Osteoblast (primary cell): ENCODE measurements around the gene FIZ1. TPM values are rescaled to one million over a fixed set of nuclear protein-coding genes. Genes with fewer than 3 reads are reported as not detected.

Source experiments
- DNase-seq: peaks from one replicate; pipeline ENCODE4 v3.0.0; 2011; ENCODE audit warnings: low spot score, mixed read lengths; ENCODE audit not compliant: insufficient read length; ENCODE audit errors: missing footprints
- H2AFZ ChIP-seq: 2 replicates; pipeline ENCODE4 v1.6.0; 2011; ENCODE audit warnings: mild to moderate bottlenecking, low read length
- H3K27ac ChIP-seq: 2 replicates; pipeline ENCODE4 v1.5.1; 2011; ENCODE audit warnings: mild to moderate bottlenecking, low read depth, low read length, moderate library complexity
- H3K27me3 ChIP-seq: 2 replicates; pipeline ENCODE4 v1.6.0; 2012; ENCODE audit warnings: mild to moderate bottlenecking, control low read depth, inconsistent platforms, low read length, moderate library complexity; ENCODE audit not compliant: insufficient read depth
- H3K36me3 ChIP-seq: 2 replicates; pipeline ENCODE4 v1.5.1; 2011; ENCODE audit warnings: mild to moderate bottlenecking, low read length, control low read depth, moderate library complexity; ENCODE audit not compliant: insufficient read depth
- H3K4me1 ChIP-seq: 2 replicates; pipeline ENCODE4 v1.5.1; 2011; ENCODE audit warnings: mild to moderate bottlenecking, low read length, control low read depth, moderate library complexity; ENCODE audit not compliant: insufficient read depth
- H3K4me2 ChIP-seq: 2 replicates; pipeline ENCODE4 v1.6.0; 2011; ENCODE audit warnings: mild to moderate bottlenecking, low read length; ENCODE audit not compliant: insufficient read depth
- H3K4me3 ChIP-seq: fragments of 200-600 bp; sonication (generic); 3 replicates; pipeline ENCODE4 v1.5.1; 2012; ENCODE audit warnings: mild to moderate bottlenecking, low read length, inconsistent platforms; ENCODE audit not compliant: insufficient read depth
- H3K79me2 ChIP-seq: 2 replicates; pipeline ENCODE4 v1.6.0; 2012; ENCODE audit warnings: mild to moderate bottlenecking, low read length, control low read depth, inconsistent platforms; ENCODE audit not compliant: insufficient read depth
- H3K9me3 ChIP-seq: 2 replicates; pipeline ENCODE4 v1.5.1; 2011; ENCODE audit warnings: low read depth, low read length, control low read depth
- H4K20me1 ChIP-seq: 2 replicates; pipeline ENCODE4 v1.6.0; 2012; ENCODE audit warnings: mild to moderate bottlenecking, low read length, control low read depth; ENCODE audit not compliant: insufficient read depth
- CTCF ChIP-seq: IDR thresholded peaks from 2 replicates; pipeline ENCODE4 v1.5.1; 2011; ENCODE audit warnings: mild to moderate bottlenecking, low read depth, low read length, moderate library complexity; ENCODE audit errors: extremely low read depth
- total RNA-seq: library from RNA; depleted of rRNA; stranded (reverse); fragments of >200 nt; gene quantifications from 2 replicates; pipeline ENCODE4 v1.2.3, GENCODE V29; 2012

FIZ1 gene
- total RNA-seq, 1 donor, result 3.6 TPM

GRCh38 chr19:55616395-55616875 lies 17.1 kb upstream of the FIZ1 start:
- peaks cover 13% of the 10 kb centered on the region for H4K20me1 ChIP-seq
- H3K4me3 ChIP-seq, result no peak overlapping the region
- H3K4me2 ChIP-seq, result no peak overlapping the region
- H3K79me2 ChIP-seq, result peaks cover 13% of the 10 kb centered on the region
- H2AFZ ChIP-seq, result no peak overlapping the region
- peak; percentile 63 for DNase-seq
- no peak overlapping the region for H3K27ac ChIP-seq
- no peaks in the 10 kb centered on the region for H3K4me1 ChIP-seq
- peaks cover 16% of the 10 kb centered on the region for H3K36me3 ChIP-seq
- H3K9me3 ChIP-seq, result no peaks in the 10 kb centered on the region
- TF ChIP-seq CTCF, result no peak
- no peaks in the 10 kb centered on the region for H3K27me3 ChIP-seq

- H3K9me3 ChIP-seq, result no peaks in the 10 kb centered on the region
- no peak overlapping the region for H2AFZ ChIP-seq
- H3K27ac ChIP-seq, result no peak overlapping the region
- no peaks in the 10 kb centered on the region for H3K27me3 ChIP-seq
- peak; percentile 60 for DNase-seq
- H3K4me3 ChIP-seq, result no peak overlapping the region
- no peak overlapping the region for H3K4me2 ChIP-seq
- H4K20me1 ChIP-seq, result peaks cover 13% of the 10 kb centered on the region
- no peak for TF ChIP-seq CTCF
- no peaks in the 10 kb centered on the region for H3K4me1 ChIP-seq
- peaks cover 20% of the 10 kb centered on the region for H3K79me2 ChIP-seq
- H3K36me3 ChIP-seq, result peaks cover 14% of the 10 kb centered on the region
Observed at GRCh38 chr19:55615543-55616394, 16.5 kb upstream of the FIZ1 start.

- H2AFZ ChIP-seq, result no peak overlapping the region
- no peak overlapping the region for H3K4me2 ChIP-seq
- TF ChIP-seq CTCF, result no peak
Observed at GRCh38 chr19:55614711-55615542, 15.6 kb upstream of the FIZ1 start.

More at GRCh38 chr19:55614711-55615542, 15.6 kb upstream of the FIZ1 start:
- Histone ChIP-seq H3K79me2 (peaks cover 26% of the 10 kb centered on the region), H3K36me3 (peaks cover 14% of the 10 kb centered on the region), H3K27me3 (no peaks in the 10 kb centered on the region), H3K27ac (no peak overlapping the region), H3K4me3 (no peak overlapping the region), H3K9me3 (peaks cover 1% of the 10 kb centered on the region), H4K20me1 (peaks cover 12% of the 10 kb centered on the region), H3K4me1 (no peaks in the 10 kb centered on the region)
- peak; percentile 82 for DNase-seq
